Activated CD8-positive, alpha-beta memory T cell treated with anti-CD3 and anti-CD28 coated beads, Interleukin-2, amount 50 U/mL, for 1 hour (primary cell): ENCODE data around the gene DYNLT4.
A peak's percentile ranks its signal among the peaks of the same experiment; 100 is the strongest.
"Not testable (repeated sequence)": the region's sequence is repeated elsewhere in the genome, so short reads cannot be mapped to it uniquely, and the experiment has no call there.

Source experiments
- DNase-seq: peaks from one replicate; pipeline ENCODE4 v3.0.0-alpha.2; 2020; ENCODE audit errors: extremely low read depth

The DYNLT4 gene

GRCh38 chr1:44788120-44788860, 18.9 kb downstream of the DYNLT4 start, which contains the start of gene BEST4:
TSS of gene BEST4 (minus strand) at chr1:44788170. CDS start at chr1:44787705, 465 bp downstream.
- DNase-seq: no peak

DNA sequence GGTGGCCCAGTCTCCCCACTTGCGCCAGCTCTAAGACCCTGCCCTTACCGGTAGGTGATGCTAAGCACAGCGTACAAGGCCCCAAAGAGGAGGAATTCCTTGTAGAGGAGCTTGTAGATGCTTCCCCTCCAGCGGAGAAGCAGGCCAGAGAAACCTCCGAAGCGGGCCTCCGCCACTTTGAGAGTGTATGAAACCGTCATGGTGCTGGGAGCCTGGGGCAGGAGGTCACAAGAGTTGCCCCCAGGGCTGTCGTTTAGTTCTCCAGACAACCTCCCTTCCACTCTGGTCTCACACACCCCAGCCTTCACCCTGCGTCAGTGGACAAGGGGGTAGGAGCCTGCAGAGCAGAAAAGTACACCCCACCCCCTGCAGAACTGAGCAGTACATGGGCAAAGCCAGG, 19.6 kb downstream of the DYNLT4 start:
- DNase-seq: no peak

- no peak for DNase-seq
These were observed 20.2 kb downstream of the DYNLT4 start for GRCh38 chr1:44786841-44787426.

DNA sequence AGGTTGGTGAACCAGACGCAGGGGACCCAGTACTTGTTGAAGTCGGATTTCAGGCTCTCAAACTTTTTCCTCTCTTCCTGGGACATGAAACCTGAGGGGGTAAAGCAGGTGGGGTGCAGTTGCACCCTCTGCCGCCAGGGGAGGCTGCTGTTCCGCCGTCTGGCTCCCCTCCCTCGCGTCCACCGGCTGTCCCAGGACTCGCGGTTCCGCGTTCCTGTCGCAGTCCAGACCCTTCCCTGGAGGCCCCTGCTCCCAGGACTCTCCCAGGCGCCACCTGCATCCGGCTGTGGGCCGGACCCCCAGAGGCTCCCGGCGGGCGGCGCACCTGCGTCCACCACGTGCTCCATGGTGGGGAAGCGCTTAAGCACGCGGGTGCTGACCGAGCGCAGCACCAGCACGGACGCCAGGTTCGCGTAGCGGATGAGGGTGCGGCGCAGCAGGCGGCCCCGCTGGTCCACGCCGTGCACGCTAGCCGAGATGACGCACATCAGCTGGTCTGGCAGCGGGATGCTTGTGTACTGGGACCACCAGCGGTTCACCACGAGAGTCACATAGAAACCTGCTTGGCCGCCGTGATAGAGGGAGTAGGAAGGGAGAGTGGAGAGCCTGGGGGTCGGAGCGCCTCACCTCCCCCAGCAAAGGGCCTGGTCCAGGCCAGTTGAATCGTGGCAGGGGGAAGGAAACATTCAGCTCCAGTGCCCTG, 20.9 kb downstream of the DYNLT4 start:
- no peak for DNase-seq

DNA sequence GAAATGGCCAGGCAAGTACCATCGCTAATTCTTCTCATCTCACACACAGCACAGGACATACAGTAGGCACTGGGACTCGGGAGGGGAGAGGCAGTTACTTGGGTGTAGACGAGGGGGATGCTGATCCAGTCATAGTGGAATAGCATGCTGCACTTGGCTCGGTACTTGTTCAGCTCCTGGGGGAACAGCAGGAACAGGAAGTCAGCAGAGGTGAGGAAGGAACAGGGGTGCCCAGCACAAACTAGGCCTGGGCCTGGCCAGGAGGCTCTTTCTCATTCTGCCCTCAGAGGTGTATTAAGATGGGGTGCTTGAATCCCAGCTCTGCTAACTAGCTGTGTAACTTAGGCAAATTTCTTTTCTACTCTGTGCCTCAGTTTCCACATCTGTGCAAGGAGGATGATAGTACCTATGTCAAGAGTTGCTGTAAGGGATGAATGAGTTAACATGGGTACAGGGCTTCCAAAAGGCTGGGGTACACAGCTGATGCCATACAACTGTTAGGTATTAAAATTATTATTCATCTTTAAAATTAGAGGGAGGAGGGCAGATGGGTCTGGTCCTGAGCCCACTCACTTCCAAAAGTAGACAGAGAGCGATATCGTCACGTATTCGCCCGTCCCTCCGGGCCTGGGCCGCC, 21.5 kb downstream of the DYNLT4 start:
- no peak for DNase-seq

DNA sequence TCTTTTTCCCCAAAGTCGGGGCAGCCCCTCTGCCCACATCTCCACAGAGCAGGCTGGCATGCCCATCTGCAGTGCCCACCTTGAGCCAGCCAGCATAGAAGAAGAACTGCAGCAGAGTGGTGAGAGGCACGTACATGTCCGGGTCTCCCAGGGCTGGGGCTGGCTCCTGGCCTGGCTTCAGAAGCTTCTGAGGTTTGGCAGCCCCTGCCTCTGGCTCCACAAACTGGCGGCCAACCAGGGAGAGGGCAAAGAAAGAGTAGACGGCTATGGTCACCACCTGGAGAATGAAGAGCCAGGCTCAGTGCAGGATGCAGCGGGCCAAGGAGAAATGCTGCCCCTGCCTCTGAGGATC, 22.1 kb downstream of the DYNLT4 start:
- no peak for DNase-seq

GRCh38 chr1:44784094-44785028, 22.8 kb downstream of the DYNLT4 start:
- DNase-seq: no peak

DNA sequence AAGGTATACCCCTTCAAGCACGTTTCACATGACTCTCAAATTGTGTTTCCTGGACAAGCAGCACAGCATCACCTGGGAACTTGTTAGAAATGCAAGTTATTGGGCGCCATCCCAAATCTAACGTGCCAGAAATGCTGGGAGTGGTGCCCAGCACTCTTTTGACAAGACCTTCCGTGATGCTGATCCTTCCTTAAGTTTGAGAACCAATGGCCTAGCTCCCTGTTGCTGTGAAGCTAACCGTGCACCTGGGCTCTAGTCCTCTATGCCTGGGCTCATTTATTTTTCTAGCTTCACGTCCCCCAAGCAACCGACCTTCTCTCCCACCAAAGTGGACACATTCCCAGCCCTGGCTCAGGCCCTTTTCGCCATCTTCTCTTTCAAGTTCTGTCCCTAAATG, 23.5 kb downstream of the DYNLT4 start:
- no peak for DNase-seq

DNA sequence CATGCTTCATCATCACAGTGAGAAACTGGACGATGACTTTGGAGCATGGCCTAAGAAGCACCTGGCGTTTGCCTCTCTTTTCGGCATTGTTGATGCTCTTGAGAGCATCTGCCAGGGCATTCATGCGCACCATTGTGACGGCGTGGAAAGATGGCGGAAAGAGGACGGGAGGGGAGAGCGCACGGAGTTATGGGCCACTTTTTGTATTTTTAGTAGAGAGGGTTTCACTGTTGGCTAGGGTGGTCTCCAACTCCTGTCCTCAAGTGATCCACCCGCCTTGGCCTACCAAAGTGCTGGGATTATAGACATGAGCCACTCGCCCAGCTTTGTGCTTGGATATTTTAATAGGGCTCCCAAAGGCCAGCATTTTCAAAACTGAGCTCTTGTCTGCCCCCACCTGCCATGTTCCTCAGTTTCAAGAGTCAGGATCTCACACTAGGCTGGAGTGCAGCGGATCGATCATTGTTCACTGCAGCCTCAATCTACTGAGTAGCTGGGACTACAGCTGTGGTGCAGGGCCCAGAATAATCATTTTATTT, 26.5 kb downstream of the DYNLT4 start:
- DNase-seq: no peak

DNA sequence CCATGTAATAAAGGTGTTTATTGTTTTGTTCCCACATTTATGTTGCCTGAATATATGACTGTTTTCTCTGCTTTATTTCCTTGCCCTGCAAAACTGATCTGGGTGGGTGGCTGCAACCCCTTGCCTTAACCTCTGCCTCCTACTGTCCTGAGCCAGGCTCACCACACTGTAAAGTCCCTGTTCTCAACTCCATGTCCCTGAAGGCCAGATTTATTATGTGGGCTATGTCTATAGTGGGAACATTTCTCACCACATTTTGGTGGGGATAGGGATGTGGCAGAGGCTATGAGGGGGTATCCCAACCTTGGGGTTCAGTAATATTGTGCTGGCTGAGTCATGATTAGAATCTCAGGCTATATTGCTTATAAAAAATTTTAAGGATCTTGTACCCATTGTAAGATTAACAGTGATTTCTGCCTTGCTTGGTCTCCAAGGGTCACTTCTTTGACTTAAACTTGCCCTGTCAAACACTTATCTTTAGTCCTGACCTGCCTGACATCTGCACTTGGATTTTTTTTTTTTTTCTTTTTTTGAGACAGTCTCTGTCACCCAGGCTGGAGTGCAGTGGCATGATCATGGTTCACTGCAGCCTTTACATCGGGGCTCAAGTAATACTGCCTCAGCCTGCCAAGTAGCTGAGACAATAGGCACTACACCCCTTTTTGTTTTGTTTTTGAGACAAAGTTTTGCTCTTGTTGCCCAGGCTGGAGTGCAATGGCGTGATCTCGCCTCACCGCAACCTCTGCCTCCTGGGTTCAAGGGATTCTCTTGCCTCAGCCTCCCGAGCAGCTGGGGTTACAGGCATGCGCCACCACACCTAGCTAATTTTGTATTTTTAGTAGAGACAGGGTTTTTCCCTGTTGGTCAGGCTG, 28.2 kb downstream of the DYNLT4 start:
- no peak for DNase-seq

DNA sequence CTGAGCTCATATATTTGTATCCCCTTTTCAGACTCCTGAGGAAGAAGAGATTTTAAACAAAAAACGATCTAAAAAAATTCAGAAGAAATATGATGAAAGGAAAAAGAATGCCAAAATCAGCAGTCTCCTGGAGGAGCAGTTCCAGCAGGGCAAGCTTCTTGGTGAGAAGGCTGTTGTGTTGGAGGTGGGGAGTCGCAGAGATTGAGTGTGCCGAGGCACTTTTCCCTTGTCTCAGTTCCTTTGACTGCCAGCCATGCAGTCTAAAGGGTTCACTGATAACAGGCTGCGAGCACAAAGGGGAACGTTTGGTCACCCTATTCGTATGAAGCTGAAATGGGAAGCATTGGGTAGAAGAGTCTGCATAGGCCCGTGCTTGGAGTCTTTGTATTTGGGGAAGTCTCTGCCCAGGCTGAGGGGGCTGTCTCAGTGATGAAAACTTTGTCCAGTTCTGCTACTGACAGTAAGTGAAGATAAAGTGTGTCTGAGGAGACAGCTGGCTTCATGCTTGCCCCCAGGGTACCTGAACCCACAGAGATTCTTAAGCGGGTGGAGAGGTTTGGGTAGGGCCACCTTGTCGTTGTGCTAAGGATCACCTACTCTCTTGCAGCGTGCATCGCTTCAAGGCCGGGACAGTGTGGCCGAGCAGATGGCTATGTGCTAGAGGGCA, 29.0 kb downstream of the DYNLT4 start:
- DNase-seq: no peak

DNA sequence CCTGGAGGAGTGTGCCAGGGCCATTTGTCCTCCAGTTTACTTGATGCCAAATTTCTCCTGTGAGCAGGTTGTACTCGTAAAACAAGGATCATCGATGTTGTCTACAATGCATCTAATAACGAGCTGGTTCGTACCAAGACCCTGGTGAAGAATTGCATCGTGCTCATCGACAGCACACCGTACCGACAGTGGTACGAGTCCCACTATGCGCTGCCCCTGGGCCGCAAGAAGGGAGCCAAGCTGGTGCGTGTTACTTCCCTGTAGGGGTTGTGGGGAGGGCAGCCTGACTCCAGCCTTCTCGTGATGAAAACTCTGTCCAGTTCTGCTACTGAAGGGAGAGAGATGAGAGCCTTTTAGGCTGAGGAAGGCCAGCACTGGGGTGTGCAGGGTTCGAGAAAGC, 29.6 kb downstream of the DYNLT4 start:
- no peak for DNase-seq

DNA sequence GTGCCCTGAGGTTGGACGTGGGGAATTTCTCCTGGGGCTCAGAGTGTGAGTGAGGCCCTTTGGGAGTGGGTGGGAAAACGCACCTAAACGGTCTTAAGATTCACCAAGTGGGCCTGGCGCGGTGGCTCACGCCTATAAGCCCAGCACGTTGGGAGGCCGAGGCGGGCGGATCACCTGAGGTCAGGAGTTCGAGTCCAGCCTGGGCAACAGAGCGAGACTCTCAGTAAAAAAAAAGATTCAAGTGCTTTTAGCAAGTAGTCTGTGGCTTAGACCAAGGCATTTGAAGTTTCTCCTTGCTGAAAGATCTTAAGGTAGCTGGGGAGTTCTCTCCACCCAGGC, 30.5 kb downstream of the DYNLT4 start:
- no peak for DNase-seq

DNA sequence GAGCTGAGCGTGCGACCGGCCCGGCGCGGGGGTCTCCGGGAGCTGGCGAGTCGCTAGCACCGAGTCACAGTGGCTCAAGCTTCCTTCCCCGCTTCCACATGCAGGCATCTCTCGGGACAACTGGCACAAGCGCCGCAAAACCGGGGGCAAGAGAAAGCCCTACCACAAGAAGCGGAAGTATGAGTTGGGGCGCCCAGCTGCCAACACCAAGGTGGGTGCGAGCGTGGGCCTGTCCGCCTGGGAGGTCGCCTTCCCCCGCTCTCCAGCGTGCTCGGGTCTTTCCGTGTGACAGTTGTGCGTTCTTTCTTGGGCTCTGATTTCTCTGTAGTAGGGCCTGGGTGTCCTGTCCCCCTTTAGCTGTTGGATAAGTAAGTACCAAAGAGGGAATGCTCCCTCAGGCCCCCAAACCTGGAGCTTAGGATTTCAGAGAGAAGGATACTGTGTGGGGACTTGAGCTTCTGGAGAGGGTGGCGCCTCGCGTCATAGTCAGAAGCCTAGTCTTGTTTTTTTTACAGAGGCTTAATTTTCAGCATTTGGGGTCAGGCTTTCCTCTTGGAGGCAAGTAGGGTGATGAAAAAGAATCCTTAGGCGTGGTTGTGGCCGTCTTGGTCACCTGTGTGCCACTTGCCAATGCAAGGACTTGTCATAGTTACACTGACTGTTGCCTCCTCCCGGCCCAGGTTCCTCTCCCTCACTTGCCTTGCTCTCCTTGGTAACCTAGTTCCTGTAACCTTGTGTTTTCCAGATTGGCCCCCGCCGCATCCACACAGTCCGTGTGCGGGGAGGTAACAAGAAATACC, 31.0 kb downstream of the DYNLT4 start:
- DNase-seq: no peak

DNA sequence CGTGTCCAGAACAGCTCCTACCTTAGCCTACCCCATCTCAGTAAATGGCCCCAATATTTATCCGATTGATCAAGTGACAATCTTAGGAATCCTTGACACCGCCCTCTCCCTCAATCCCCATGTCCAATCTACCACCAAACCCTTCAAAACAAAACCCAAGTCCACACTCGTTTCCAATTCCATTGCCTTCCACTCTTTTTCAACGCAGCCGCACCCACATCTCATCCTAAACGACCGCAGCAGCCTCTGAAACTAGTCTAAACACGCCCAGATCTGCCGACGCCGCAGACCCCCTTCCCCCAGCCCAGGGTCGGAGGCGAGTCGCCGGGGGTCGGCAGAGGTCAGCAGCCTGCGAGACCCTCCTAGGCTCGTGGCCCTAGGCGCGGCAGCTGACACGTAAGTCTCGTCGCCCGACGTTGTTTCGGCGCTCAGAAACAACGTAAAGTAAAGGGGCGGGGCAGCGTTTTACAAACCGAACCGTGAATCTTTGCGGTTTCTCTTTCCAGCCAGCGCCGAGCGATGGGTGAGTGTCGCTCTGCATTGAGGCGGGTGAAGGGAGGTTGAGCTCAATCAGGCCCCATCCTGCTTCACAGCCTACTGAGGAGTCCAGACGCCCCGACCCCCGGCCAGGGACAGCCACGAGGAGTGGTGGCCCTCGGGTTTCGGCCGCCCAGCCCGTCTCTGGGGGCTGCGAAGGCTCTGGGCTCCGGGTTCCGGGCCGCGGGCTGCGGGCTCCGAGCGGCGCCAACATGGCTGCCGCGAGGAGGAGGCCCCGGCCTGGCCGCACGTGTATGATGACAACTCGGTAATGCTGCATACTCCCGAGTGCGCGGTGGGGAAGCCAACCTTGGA, 31.8 kb downstream of the DYNLT4 start, which contains the start of gene RPS8:
RPS8 (plus strand) TSS at position 463 of the 852 bp plus-strand sequence; CDS start at position 520, 57 bp downstream.
- DNase-seq: peak; percentile 68

- not testable (repeated sequence) for DNase-seq
These were observed 40.7 kb downstream of the DYNLT4 start for GRCh38 chr1:44766421-44766820.

DNA sequence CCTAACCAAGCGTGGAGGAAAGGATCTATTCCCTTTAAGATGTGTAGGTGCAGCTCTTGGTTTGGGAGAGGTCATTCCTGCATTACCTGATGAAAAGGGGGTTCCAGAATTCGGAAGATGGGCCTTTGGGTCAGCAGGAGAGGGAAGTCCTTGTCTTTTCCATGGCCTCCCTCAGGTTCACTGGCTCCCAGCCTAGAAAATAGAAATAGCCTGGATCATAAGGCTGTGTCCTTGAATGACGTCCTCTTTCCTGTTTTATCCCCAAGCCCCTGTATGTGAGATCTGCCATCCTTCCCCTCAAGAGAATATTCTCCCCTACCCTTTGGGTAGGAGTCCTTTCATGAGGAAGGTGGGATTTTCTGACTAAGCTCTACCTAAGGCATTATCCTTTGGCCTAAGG, 46.3 kb downstream of the DYNLT4 start:
- no peak for DNase-seq

- no peak for DNase-seq
These were observed 48.1 kb downstream of the DYNLT4 start for GRCh38 chr1:44759077-44759476.
